Measurements from ENCODE around the gene RNF217.

The RNF217 gene

DNA sequence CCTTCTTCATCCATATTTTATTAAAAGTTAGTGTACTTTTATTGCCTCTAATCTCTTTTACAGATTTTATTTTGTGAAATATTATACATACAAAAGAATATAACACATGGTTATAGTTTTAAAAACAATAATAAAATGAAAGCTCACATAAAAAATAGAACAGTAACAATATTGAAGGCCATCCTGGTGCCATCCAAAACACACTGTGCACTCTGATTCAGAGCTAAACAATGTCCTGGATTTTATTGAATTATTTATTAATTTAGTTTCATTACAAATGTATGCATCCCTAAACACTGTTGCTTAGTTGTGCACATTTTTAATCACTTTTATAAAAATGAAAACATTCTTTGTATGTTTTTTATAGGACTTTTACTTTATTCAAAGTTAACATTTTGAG, 32.9 kb downstream of the RNF217 start:
- H3K4me3 ChIP-seq (ENCODE audit: low read depth, low read length) = no peak overlapping the region

DNA sequence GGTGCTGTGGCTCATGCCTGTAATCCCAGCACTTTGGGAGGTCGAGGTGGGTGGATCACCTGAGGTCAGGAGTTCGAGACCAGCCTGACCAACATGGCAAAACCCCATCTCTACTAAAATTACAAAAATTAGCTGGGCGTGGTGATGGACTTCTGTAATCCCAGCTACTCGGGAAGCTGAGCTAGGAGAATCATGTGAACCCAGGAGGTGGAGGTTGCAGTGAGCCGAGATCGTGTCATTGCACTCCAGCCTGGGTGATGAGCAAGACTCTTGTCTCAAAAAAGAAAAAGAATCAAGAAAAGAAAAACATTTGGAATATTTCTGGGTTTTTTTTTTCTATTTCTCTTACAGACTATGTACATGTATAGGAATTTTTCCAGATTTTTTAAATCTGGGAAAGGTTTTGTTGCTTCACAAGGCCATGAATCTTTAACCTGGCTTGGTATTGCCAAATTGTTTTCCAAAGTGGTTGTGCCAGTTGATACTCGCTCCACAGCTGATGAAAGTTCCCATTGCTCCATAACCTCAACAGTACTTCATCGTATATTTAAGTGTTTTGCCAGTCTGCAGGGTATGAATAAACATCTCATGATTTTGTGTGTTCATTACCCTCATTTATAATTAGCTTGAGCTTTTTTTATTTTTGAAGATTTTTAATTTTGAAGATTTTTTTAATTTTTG, 33.5 kb downstream of the RNF217 start:
- TF ChIP-seq, protein P1, sequence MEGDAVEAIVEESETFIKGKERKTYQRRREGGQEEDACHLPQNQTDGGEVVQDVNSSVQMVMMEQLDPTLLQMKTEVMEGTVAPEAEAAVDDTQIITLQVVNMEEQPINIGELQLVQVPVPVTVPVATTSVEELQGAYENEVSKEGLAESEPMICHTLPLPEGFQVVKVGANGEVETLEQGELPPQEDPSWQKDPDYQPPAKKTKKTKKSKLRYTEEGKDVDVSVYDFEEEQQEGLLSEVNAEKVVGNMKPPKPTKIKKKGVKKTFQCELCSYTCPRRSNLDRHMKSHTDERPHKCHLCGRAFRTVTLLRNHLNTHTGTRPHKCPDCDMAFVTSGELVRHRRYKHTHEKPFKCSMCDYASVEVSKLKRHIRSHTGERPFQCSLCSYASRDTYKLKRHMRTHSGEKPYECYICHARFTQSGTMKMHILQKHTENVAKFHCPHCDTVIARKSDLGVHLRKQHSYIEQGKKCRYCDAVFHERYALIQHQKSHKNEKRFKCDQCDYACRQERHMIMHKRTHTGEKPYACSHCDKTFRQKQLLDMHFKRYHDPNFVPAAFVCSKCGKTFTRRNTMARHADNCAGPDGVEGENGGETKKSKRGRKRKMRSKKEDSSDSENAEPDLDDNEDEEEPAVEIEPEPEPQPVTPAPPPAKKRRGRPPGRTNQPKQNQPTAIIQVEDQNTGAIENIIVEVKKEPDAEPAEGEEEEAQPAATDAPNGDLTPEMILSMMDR (IDR thresholded peaks at IDR 0.05; ENCODE audit: insufficient read depth, low read depth, low read length, missing control alignments) = no peak
- no peak for DNase-seq (ENCODE audit: low read depth)
- no peak overlapping the region for H3K4me3 ChIP-seq (ENCODE audit: low read depth, low read length)

More for the DNA sequence above, 32.9 kb downstream of the RNF217 start:
- TF ChIP-seq, protein P1 (IDR thresholded peaks at IDR 0.05; ENCODE audit: insufficient read depth, low read depth, low read length, missing control alignments) = no peak
- no peak for DNase-seq (ENCODE audit: low read depth)

DNA sequence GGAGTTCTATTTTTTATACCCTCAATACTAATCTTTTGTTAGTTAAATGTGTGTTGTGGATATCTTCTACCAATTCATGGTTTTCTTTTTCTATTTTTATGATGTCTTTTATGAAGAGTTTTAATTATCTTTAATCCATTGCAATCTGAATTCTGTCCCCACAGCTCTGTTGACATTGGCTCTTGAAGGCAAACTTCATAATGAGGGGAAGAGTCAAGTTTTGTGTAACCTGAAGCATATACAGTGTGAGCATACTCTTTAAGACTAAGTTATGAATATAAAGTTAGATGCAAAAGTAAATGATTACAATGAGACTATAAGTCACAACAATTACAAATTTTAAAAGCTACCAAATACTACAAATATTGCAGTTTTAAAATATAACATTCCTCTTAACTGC, 34.2 kb downstream of the RNF217 start:
- H3K4me3 ChIP-seq (ENCODE audit: low read depth, low read length) = no peak overlapping the region
- TF ChIP-seq, protein P1 (IDR thresholded peaks at IDR 0.05; ENCODE audit: insufficient read depth, low read depth, low read length, missing control alignments) = no peak
- no peak for DNase-seq (ENCODE audit: low read depth)

DNA sequence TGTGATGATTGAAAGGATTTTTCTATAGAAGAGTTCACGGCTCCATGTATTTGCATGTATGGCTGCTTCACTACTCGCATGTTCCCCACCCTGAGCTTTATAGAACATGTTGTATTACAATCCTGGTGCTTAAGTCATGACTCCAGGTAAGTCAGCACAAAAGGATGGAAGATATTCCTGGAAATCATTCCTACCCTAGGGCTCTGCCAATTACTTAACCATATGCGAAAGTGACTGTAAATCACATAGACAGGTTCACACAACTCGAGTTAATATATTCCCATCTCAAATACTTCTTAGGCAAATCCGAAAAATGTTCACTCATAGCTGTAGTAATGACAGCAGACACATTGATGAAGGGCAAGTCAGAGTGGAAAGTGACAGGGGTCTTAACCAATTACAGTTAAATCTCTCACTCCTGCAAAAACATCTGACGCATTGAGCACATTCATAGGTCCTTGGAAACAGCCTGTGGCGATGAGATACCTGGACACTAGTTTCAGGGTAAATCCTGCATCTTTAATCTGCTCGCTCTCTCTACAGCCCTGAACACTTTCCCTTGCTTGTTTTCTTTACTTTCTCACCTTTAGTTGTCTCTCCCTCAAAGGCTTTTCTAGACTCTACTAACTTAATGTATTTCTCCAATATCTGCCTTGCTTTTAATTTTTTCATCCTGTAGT, 35.1 kb downstream of the RNF217 start:
- TF ChIP-seq, protein P1 (IDR thresholded peaks at IDR 0.05; ENCODE audit: insufficient read depth, low read depth, low read length, missing control alignments) = no peak
- no peak for DNase-seq (ENCODE audit: low read depth)
- no peak overlapping the region for H3K4me3 ChIP-seq (ENCODE audit: low read depth, low read length)

DNA sequence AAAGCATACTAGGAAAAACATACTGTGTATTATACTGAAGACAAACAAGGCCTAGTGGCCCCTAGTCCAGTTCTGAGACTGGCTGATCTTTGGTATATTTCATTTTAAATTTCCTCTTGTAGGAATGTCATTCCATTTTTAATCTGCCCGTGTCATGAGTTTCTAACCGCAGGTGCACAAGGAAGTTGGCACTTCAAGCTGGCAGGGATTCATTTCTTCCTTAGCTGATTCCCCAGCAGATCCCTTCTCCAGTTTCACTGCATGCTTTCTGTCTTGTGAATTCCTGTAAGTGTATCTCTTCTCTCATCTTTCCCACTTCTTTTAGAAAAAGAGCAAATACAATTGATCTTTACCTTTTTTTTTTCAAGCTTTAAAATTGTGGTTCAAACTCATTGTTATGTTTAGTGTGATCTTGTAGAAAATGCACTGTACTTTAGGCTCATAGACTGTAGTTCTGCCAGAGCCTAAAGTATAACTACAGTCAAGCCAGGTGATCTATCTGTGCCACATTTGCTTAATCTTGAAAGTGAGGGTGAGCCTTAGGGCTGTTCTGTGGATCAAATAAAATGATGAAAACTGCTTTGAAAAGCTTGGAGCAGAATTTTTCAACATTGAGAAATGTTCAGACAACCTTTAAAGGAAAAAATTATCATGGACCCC, 37.0 kb downstream of the RNF217 start:
- TF ChIP-seq, protein P1 (IDR thresholded peaks at IDR 0.05; ENCODE audit: insufficient read depth, low read depth, low read length, missing control alignments) = no peak
- DNase-seq (ENCODE audit: low read depth) = no peak
- no peak overlapping the region for H3K4me3 ChIP-seq (ENCODE audit: low read depth, low read length)

DNA sequence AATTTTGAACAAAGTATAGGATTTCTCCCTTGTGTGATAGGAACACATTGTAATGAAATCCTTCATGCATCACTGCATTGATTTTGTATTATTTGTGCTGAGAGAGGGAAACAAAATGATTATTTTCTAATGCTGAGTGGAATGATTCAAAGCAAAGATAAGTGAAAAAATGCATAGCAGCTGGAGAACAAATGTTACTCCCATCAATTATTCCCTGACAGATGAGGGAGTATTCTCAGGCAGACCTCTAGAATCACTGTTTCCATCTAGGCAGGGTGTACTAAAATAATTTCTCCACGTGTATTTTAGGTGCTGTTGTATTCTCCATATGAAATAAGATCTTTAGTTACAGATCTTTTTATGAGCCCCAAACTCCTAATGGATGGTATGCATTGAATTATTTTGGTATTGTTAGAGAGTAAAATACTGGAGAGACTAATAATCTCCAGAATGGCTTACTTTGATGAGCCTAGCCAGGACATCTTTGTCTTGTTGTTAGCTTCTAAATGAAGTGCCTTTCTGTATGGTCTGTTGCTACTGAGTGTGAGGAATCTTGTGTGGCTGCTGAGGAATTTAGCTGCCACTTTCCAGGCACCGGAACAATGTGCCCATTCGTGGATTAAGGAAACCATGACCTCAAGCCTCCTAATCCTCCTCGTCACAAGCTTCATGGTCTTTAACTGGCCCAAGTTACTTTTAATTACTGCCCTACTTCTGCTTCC, 39.6 kb downstream of the RNF217 start:
- TF ChIP-seq, protein P1 (IDR thresholded peaks at IDR 0.05; ENCODE audit: insufficient read depth, low read depth, low read length, missing control alignments) = no peak
- H3K4me3 ChIP-seq (ENCODE audit: low read depth, low read length) = no peak overlapping the region
- no peak for DNase-seq (ENCODE audit: low read depth)
